NCI-H2171 treated with DMSO at 0.1 percent for 48 hours (cell line): ENCODE measurements around the gene DAB1.

ENCODE experiments used
- DNase-seq: peaks from one replicate; lab custom pipeline; 2025; lab: John Stamatoyannopoulos, UW

DAB1 gene

GRCh38 chr1:57072401-57073110 is 351.3 kb downstream of the DAB1 start:
- peak; percentile 3 for DNase-seq

- DNase-seq = no peak
These were observed 356.0 kb downstream of the DAB1 start for GRCh38 chr1:57067863-57068262.

- DNase-seq = no peak
These were observed 356.8 kb downstream of the DAB1 start for GRCh38 chr1:57066980-57067610.

DNA sequence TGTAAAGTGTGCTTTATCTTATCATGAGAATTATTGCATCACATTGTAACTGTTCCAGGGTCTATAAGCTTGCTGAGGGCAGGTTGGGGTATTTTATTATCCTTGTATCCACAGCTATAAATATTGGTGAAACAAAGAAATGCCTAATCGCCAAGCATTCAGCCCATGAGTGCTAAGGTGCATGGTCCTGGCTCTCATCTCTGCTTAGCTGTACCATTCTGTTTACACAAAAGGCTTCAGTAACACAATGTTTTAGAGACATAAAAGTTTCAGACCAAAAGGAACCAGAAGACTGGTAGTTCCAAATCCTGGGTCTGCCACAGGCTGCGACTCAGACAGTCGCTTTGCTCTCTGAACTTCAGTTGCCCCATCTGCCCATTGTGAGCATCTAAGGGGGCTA is 358.4 kb downstream of the DAB1 start:
- DNase-seq = no peak

- DNase-seq = no peak
These were observed 359.3 kb downstream of the DAB1 start for GRCh38 chr1:57064379-57065140.

- no peak for DNase-seq
These were observed 360.3 kb downstream of the DAB1 start for GRCh38 chr1:57063406-57064125.

DNA sequence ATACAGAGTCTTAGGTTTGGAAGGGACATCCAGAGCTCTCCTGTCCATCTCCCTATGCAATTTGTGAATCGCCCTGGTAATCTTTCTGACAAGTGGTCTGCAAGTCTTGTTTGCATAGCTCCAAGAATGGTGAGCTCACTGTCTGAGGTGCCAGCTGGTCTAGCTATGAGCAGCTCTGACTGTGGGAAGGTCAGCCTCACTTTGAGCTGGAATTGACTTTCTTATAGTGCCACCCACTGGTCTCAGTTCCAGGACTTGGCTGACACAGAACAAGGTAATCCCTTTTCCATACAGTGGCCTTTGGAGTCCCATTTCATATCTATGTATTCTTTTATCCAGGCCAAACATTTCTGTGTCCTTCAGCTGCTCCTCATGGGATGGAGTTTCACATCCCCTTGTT is 362.5 kb downstream of the DAB1 start:
- no peak for DNase-seq

- no peak for DNase-seq
These were observed 363.4 kb downstream of the DAB1 start for GRCh38 chr1:57060451-57060850.

DNA sequence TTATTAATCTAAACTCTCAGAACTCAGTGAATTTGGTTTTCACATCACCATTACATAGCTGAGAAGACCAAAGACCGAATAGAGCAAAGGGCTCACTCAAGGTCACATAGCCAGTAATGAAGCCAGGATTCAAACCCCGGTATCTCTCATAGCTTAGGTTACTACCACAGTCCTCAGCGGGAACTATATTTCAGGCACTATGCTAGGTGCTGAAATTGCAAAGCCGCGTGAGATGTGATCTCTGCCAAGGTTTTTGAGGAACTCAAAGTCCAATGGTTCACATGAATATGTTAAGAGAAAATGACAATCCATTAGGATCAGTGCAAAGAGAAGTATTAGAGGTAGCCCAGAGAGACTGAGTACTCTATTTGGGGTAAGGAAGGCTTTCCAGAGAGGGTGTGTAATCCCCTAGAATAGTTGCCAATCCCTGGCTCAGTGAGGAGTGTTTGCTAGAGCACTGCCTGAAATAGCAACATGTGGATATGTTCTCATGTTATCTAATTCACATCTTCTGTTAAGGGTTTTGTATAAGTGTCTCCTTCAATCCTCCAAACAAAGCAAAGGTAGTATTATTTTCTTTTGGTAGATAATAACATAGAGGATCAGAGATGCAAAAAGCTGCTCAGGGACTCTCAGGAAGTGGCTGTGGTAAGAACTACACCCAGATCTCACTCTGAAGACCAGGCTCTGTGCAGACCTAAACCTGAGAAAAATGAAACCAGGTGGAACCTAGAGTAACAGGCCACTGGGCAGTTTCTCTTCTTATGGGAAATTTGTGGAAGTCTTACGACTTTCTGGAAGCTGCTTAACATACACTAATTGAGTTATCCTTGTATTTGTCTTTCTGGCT is 365.0 kb downstream of the DAB1 start:
- no peak for DNase-seq

DNA sequence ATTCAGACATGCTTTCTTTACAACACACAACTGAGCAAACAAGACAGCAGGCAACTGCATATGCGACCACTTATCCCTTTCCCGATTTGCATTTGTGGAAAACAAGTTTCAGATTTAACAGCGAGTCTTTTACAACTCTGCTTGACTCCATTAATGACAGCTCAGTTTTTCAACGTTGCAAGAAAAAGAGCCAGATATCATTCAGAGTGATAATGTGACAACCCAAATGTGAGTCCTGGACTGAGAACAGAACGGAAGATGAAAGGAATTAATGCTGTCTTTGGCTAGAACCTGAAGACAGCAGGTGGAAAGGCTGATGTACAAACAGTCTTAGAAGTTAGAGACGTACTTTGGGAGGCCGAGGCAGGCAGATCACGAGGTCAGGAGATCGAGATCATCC is 375.0 kb downstream of the DAB1 start:
- no peak for DNase-seq

DNA sequence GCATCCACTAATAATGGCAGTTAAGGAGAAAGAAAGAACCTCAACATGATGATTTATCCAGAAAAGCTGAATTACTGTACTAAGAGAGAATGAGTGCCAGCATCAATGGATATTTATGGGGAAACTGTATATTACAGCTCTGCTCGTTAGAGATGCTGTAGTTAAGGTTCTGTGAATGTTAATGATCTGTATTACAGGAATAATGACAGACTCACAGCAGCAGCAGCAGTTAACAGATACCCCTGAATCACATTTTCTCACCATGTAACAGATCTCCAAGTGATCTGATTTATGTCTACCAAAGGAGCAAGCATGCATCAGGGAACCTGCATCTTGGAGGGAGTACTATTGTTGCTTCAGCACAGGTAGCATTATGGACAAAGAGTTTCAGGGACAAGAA is 377.4 kb downstream of the DAB1 start:
- no peak for DNase-seq

DNA sequence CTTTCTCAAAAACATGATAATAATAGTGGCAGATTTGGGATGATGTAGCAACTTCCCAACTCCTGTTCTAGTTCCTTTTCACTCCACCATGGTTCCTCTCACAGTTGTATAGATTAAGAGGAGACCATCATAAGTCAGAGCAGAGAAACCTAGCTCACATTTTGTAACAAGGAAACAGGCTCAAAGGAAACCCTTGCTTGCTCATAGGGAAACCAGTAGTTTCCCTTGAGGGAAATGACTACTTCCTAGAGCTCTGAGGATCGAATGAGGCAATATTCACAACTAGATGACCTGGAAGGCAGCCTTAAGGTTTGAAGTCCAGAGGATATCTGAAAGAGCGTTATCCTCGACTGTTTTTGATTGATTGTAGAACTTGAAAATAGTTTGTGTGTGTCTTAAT is 382.0 kb downstream of the DAB1 start:
- no peak for DNase-seq

- no peak for DNase-seq
These were observed 383.0 kb downstream of the DAB1 start for GRCh38 chr1:57040811-57041210.

DNA sequence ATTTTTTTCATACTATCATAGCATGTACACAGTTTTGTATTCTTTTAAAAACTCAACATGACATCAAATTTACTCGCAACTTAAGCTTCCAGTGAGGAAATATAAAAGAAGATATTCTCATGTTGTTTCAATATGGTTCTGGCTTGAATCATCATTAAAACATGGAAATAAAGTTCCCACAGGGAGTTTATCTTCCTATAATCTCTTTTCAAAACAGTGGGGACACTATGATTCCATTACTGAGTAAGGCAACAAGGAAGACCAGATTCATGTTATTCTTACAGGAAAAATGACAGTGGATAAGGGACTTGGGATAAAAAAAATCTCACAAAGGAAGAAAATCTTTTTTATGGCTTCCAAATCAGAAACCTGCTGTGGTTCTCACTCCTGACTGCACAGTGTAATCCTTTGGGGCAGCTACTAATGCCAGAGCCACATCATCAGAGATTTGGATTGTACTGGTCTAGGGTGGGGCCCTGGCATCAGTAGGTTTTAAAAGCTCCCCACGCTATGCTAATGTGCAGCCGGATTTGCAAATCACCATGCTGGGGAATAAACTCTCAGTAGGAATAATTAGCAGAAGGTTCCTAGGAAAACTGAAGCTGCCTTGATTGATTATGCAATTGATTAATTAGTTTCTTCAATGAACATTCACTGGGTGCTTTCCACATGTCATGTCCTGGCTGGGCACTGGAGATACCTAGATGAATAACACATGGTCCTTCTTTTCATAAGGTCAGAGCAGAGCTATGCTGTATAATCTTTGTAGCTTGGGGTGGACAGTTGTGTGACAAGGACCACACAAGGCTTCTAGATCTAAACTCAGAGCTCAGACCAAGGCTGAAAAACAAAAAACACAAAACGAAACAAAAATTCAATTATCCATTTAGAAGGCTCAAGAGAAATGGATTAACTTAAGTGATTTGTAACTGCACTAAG is 386.9 kb downstream of the DAB1 start:
- no peak for DNase-seq

DNA sequence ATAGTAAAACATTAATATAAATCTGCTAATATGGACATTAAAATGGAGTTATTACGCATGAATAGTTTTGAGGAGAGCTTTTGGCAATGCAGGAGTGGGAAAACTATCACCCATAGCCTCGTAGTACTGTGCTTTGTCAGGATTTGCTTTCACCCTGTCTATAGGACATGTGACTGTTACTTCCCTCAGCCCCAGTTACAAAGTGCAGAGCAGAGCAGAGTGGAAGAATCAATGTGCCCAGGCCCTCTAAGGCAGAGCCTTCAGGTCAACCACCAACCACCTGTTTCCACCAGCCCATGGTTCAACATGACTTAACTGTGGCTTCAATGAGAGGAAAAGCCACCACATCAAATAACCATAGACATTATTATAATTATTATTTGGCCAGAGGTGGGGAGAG is 389.1 kb downstream of the DAB1 start:
- no peak for DNase-seq

DNA sequence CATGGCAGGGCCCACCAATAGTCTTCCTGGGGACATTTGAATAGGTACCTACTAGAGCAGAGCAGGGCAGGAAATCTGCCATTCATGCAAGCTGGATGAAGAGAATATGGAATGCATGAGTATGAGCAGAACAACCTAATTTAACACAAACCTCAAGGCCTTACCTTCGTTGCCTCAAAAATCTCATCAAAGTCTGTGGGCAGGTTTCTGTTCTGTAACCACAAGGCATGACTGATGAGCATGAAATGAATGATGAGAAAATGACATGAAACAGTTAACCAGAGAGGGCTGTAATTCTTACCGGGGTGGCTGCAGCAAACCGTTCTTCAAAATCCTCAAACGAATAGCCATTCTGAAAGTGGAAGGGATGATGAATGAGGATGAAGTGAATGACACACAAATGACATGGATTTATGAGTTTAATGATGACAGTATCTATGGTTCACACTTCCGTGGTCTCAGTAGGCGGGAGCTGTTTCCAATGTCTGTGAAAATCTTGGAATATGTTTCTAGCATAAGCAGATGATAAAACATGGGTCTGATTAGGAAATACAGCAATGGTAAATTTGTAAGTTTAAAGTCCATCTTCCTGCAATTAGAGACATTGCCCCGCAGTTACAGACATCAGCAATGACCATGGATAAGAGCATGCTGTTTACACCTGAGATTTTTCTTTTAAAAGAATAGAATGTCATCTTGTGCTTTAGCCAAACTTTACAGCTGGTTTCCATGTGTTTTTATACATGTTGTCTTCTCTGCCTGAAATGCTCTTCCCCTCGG is 390.4 kb downstream of the DAB1 start:
- DNase-seq = no peak

GRCh38 chr1:57026624-57027354 is 397.1 kb downstream of the DAB1 start:
- DNase-seq = no peak

DNA sequence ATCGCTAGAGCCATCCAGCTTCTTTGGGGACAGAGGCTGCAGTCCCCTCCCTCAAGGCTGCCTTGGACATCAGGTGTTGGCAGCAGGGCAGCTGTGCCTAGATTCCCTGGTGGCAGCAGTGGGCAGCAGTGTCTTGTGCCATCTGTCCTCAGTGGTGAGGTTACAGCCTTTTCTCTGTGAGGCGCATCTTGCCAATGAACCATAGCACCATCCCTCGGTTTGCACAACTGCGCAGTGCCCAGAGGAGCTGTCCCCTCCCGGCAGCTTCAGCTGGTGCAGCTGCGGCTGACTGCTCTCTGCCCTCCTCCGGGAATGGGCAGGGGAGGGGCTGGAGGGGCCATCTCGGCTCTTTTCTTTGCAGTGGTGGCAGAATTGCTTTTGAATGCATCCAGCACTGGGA is 399.0 kb downstream of the DAB1 start:
- DNase-seq = peak; percentile 51

DNA sequence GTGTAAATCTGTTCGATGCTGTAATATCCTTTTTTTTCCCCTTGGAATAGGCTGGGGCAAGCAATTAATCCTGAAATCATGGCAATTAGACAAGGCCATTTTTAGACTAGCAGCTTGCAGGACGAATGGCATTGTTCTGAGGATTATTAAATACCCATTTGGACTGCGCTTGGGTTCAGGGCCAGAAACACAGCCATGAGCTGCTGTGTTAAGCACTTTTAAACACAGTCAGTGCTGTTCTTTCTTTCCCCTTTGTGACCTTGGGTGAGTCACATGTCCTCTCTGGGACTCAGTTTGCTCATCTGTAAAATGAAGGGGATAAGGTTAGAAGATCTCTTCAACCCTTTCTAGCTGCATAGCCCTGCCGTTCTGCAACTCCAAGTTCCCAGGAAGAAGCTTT is 399.4 kb downstream of the DAB1 start:
- peak; percentile 41 for DNase-seq
